Liver (tissue), 3 donors: ENCODE measurements around the gene PCP2.

Experiments
- RXRA ChIP-seq, 2 donors: IDR thresholded peaks; 2 replicates each; pipeline ENCODE4 v1.6.1; 2017 to 2018; ENCODE audit warnings: antibody characterized with exemption in 2 of 2, mild to moderate bottlenecking in 1 of 2
- TF ChIP-seq, protein P1 (sequence below): fragments of 150-350 bp; IDR thresholded peaks from 2 replicates; pipeline ENCODE4 v1.5.1; 2017; ENCODE audit warnings: improper control_type of control experiment, low read depth, low read length; ENCODE audit not compliant: missing input control
- donor health status: healthy.
- donor health status: healthy.

DNA sequence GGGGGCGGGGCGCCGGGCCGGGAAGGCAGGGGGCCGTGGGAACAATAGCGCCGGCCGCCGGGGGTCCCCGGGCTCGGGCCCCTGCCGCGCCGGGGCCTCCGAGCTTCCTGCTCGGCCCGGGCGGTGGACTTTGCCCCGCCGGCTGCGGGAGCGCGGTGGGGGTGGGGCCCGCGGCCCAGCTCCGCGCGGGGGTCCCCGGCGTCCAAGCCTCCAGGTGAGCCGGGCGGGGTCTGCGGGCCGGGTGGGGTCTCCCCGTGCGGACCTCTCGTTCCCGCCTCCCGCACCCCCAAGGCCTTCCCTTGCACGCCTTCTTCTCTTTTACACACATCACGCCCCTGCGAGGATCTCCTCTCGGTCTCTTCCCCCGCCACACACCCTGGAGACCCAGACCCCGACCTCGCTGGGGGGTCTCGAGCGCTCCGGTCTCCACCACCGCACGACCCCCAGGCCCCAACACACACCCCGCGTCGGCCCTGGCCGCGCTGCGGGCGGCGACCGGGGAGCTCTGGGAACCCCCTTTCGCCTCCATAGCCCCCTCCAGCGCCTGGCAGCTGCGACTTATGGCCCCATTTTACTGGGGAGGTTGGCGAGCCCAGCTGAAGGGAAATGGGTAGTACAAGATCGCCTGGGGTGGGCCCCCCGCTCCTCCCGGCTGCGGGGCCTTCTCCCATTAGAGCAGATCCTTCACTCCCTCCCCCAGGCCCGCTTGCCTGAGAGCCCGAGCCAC, 37.1 kb downstream of the PCP2 start:
- no peak for TF ChIP-seq RXRA (IDR thresholded peaks at IDR 0.05)
- TF ChIP-seq, protein P1, sequence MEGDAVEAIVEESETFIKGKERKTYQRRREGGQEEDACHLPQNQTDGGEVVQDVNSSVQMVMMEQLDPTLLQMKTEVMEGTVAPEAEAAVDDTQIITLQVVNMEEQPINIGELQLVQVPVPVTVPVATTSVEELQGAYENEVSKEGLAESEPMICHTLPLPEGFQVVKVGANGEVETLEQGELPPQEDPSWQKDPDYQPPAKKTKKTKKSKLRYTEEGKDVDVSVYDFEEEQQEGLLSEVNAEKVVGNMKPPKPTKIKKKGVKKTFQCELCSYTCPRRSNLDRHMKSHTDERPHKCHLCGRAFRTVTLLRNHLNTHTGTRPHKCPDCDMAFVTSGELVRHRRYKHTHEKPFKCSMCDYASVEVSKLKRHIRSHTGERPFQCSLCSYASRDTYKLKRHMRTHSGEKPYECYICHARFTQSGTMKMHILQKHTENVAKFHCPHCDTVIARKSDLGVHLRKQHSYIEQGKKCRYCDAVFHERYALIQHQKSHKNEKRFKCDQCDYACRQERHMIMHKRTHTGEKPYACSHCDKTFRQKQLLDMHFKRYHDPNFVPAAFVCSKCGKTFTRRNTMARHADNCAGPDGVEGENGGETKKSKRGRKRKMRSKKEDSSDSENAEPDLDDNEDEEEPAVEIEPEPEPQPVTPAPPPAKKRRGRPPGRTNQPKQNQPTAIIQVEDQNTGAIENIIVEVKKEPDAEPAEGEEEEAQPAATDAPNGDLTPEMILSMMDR: no peak
